SJCRH30 (cell line): ENCODE measurements around the gene NEUROD1. TPM values are rescaled to one million over a fixed set of nuclear protein-coding genes. Genes with fewer than 3 reads are reported as not detected.

Experiments used
- DNase-seq, 2 experiments: peaks; one replicate each; pipeline ENCODE4 v3.0.0-alpha.2; 2015 to 2020
- H3K27ac ChIP-seq: fragments of 250-450 bp; sonication (Bioruptor Pico); 2 replicates; pipeline ENCODE4 v1.5.1; 2020; ENCODE audit warnings: mild to moderate bottlenecking, moderate library complexity
- H3K27me3 ChIP-seq: fragments of 250-450 bp; sonication (Bioruptor Pico); 2 replicates; pipeline ENCODE4 v1.5.1; 2020; ENCODE audit warnings: mild to moderate bottlenecking, moderate library complexity
- H3K36me3 ChIP-seq: fragments of 250-450 bp; sonication (Bioruptor Pico); 2 replicates; pipeline ENCODE4 v1.5.1; 2020; ENCODE audit warnings: mild to moderate bottlenecking, moderate library complexity
- H3K4me1 ChIP-seq: fragments of 250-450 bp; sonication (Bioruptor Pico); 2 replicates; pipeline ENCODE4 v1.5.1; 2020; ENCODE audit warnings: mild to moderate bottlenecking, moderate library complexity
- H3K4me3 ChIP-seq: fragments of 250-450 bp; sonication (Bioruptor Pico); 2 replicates; pipeline ENCODE4 v1.5.1; 2020; ENCODE audit warnings: mild to moderate bottlenecking, moderate library complexity
- H3K9me3 ChIP-seq: fragments of 250-450 bp; sonication (Bioruptor Pico); replicated peaks from 2 replicates; pipeline ENCODE4 v1.5.1; 2020; ENCODE audit warnings: mild to moderate bottlenecking, moderate library complexity
- total RNA-seq: library from RNA; depleted of rRNA; stranded (reverse); fragments of >200 nt; shearing (Covaris generic); gene quantifications from 2 replicates; pipeline ENCODE4 v1.2.3, GENCODE V29; 2014

NEUROD1 gene
- total RNA-seq, 1 experiment from 2014 or later = not detected

DNA sequence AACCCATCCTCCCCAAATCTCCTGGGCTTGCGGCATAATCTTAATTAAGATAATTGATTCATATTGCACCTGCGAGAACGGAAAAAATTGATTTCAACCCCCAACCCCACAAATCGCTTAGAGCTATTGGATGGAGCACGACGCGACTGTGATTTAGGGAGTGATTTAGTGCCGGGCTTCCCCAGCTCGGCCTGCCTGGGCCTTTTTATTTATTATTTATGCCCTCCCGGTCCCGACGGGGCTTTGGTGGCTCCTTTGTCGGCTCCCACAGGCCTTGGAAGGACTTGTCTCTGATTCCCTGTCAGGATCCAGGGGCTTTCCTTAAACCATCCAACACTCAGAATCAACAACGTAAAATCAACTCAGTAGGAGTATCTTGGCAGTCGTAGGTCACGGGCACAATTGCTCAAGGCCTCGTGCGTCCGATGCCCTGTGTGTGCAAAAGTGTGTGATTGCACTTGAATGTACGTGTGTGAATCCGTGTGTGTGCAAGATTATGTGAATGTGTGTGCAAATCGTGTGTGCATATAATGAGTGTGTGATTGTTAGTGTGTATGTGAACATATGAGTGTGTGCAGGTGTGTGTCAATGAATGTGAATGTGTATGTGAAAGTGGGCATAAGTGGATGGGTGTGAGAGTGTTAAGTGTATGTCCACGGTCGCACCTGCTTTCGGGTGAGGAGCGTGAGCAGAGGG, 4.3 kb upstream of the NEUROD1 start:
- Histone ChIP-seq H3K27ac (no peak overlapping the region), H3K27me3 (no peaks in the 10 kb centered on the region), H3K36me3 (no peaks in the 10 kb centered on the region), H3K4me3 (no peak overlapping the region), H3K9me3 (no peaks in the 10 kb centered on the region), H3K4me1 (no peaks in the 10 kb centered on the region)
- DNase-seq = no peak

DNA sequence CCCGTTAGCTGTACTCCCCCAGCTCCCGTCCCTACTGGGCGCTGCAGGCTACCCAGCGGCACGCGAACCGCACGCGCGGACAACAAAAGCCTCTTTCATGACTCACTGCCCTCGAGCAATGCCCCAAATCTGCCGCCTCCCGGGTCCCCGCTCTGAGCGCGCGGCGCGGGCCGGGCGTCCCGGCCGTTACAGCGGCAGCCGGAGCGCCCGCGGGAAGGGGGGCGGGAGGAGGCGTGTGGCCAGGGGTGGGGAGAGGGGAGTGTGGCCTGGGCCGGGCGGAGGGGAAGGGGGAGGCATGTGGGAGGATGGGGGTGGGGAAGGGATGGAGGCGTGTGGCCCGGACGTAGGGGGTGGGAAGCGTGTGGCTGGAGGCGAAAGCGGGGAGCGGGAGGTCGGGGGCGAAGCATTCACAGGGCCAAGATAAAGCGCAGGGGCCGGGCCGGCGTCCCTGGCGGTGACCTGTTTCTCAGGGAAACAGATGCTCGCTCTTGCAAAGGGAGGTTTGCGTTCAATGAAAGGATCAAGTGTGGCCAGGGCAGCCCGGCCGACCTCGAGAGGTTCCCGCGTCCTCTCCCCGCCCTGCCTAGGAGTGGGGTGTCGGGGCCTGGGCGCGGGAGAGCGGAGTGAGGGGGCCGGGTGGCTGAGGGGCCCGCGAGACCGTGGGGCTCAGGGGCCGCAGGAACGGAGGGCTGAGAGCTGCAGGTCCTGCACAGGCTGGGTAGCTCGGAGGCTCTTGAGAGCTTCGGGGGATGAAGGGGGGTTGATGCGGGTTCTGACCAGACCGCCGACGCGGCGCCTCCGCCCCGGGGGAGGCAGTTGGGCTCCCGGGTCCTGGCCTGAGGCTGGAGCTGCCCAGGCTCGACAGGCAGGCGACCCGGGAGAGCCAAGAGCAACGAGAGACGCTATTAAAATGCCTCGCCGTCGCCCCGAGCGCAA, 3.5 kb upstream of the NEUROD1 start:
- DNase-seq = peak; percentile 28 to 39
- 0 out of 2 replicates have a peak overlapping the region, but pooled peaks have one; percentile 18 for H3K4me3 ChIP-seq
- no peaks in the 10 kb centered on the region for H3K9me3 ChIP-seq
- H3K36me3 ChIP-seq = no peaks in the 10 kb centered on the region
- H3K4me1 ChIP-seq = no peaks in the 10 kb centered on the region
- no peak overlapping the region for H3K27ac ChIP-seq
- H3K27me3 ChIP-seq = no peaks in the 10 kb centered on the region

DNA sequence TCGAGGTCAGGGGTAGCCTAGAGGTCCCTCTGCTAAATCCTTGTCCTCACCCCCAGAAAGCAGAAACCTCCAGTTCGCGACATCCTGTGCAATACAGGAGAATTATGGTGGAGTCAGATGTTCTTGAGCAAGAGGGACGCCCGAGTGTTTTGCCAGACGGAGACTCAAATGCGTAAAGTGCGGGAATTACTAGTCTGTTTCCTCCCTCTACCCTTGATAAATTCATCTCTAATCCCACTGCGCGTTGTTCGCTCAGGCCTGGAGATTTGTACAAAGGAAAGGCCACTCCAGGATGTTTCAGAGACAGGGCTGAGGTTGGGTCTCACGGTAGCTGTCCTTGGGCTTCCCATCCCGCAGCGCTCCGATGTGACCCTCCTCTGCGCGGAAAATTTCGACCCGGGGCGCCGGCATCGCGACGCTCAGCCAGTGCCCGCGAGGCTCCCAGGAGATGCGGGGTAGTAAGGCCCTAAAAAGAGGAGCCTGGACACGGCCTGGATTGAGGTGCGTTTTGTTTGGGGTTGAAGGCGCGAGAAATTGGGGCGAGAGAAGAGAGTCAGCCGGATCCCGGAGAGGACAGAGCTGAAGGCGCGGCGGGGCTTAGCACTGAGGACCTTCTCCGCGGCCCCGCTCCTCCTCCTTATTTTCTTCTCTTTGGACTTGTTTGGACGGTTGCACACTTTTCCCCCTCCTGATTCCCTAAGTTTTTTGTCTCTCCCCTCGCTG, 2.6 kb upstream of the NEUROD1 start:
- Histone ChIP-seq H3K27me3 (no peaks in the 10 kb centered on the region), H3K27ac (no peak overlapping the region), H3K4me3 (0 out of 2 replicates have a peak overlapping the region, but pooled peaks have one; percentile 18), H3K36me3 (no peaks in the 10 kb centered on the region), H3K4me1 (no peaks in the 10 kb centered on the region), H3K9me3 (no peaks in the 10 kb centered on the region)
- DNase-seq = no peak

DNA sequence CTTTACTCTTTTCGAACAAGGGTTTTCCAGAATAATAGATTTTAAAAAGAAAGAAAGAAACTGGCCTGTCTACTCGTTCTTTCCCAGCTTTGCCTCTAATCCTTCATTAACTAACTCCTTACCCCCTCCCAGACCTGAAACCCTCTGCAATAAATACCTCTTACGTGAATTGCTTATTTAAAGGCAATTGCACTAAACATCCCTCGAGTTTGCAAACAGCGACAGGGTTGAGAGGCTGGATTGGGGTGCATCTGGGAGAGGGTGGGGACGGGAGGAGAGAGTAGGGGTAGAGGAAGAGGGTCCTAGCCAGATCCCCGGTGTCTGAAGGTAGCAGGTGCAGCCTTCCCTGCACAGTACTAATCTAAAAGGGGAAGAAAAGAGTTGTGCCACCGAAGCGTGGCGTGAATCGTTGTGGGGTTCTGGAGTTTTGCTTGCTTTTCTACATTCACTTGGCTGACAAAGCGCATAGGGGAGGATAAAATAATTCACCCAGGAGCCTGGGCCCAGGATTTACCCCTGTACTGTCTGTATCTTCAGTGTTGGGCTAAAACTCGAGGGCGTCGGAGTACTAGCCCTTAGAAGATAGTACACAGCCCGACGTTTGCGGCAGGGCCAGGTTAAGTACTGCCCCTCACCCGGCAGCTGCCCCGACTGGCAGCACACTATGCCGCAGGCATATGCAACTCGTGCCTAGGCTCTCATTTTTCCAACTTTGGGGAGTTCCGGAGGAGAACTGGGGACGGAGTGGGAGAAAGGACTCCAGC, 1.9 kb upstream of the NEUROD1 start:
- no peaks in the 10 kb centered on the region for H3K4me1 ChIP-seq
- no peak for DNase-seq
- H3K36me3 ChIP-seq = no peaks in the 10 kb centered on the region
- H3K27me3 ChIP-seq = no peaks in the 10 kb centered on the region
- H3K27ac ChIP-seq = no peak overlapping the region
- H3K9me3 ChIP-seq = no peaks in the 10 kb centered on the region
- no peak overlapping the region for H3K4me3 ChIP-seq

DNA sequence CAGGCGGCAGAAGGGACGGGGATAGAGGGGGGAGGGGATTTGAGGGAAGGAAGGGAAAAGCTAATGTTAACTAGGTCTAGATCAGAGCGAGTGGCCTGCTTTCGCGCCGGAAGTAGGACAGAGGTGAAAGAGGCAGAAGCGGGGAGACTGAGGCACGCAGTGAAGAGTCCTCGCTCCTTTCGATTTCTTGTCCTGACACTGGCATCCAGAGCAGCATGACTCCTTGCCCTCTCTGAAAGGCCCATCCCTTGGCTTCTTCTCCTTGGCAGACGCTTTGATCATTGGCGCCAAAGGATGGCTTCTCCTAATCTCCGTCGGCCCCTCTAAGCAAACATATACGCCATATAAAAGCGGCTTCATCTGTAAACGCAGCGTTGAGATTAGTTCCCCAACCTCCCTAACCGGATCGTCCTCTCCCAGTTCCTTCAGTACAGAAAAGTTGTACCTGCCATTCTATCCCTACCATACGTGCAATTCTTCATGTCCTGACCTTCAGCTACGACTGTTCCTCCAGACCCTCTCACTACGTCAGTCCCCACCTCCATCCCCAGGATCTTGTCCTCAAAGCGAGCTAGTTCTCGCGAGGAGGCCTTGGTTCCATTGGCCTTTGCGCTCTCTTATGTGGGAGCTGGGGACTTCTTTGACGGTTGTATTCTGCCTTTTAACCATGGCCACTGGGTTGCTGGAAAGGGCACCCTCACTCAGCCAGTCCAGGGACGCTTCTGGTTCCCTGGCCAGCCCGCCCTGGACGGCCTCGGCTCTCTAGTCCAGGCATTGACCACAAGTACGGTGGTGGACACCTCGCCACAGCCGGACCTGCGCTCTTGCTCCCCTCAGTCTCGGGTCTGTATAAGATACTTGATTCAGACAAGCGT, 857 bp upstream of the NEUROD1 start:
- Histone ChIP-seq H3K4me3 (no peak overlapping the region), H3K4me1 (no peaks in the 10 kb centered on the region), H3K36me3 (no peaks in the 10 kb centered on the region), H3K9me3 (no peaks in the 10 kb centered on the region), H3K27me3 (no peaks in the 10 kb centered on the region), H3K27ac (no peak overlapping the region)
- no peak for DNase-seq

DNA sequence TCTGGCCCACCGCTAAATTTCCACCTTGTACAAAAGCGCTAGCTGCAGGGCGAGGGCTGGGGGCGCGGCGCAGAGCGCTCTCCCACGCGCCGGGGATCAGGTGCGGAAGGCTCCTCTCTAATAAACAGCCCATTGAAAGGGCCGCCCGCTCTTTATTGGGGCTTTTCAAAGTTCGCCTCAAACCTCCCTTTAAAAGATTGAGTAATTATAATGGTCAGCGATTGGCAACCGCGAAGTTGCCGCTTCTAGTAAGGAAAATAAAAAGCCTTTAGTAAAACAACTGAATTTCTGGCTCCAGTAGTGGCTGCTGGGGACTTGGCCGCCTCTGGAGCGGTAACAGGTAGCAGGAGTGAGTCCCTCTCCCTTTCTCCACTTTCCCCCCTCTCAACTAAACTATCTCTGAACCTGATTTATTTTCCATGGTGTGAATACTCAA, 755 bp downstream of the NEUROD1 start:
- Histone ChIP-seq H3K27ac (no peak overlapping the region), H3K4me3 (no peak overlapping the region), H3K27me3 (no peaks in the 10 kb centered on the region), H3K9me3 (no peaks in the 10 kb centered on the region), H3K4me1 (no peaks in the 10 kb centered on the region), H3K36me3 (no peaks in the 10 kb centered on the region)
- no peak for DNase-seq

DNA sequence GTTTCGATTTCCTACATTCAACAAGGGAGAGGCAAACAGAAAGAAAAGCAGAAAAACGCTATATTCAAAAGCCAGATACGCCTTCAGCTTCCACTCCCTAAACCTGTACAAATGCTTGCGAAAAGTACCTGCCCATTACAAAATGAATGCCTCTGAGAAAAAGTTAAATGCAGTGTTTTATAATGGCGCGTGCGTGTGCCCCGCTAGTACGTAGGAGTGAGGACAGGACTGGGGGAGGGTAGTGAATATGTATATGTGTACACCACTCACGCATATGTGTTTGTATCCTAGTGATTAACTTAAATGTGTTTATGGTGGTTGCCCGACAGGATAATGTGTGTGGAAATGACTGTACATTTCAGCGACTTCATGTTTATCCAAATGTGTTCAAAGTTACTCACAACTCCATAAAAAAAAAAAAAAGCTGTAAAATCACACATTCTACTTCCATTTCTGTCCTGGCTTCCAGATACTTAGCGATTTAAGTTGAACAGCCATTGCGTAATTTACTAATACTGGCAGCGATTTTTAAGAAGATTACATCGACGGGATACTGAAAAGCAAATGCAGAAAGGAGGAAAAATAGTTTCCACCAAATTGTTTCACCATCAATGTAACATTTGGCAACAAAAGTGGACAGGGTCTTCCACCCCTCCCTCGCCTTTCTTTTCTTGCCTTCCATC, 1.3 kb downstream of the NEUROD1 start:
- H3K27ac ChIP-seq = no peak overlapping the region
- H3K9me3 ChIP-seq = no peaks in the 10 kb centered on the region
- no peaks in the 10 kb centered on the region for H3K4me1 ChIP-seq
- no peak overlapping the region for H3K4me3 ChIP-seq
- no peaks in the 10 kb centered on the region for H3K27me3 ChIP-seq
- H3K36me3 ChIP-seq = no peaks in the 10 kb centered on the region
- no peak for DNase-seq

DNA sequence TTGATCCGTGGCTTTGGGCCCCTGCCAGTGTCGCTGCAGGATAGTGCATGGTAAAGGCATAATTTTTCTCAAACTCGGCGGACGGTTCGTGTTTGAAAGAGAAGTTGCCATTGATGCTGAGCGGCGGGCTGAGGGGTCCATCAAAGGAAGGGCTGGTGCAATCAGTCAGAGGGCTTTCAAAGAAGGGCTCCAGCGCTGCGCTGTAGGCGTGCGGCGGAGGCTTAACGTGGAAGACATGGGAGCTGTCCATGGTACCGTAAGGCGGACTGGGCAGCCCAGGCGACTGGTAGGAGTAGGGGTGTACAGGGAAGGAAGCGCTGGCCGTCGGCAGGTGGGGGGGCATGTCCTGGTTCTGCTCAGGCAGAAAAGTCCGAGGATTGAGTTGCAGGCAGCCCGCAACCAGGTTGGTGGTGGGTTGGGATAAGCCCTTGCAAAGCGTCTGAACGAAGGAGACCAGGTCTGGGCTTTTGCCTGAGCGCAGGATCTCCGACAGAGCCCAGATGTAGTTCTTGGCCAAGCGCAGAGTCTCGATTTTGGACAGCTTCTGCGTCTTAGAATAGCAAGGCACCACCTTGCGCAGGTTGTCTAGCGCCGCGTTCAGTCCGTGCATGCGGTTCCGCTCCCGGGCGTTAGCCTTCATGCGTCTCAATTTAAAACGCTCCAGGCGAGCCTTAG, 2.3 kb downstream of the NEUROD1 start:
- Histone ChIP-seq H3K27ac (no peak overlapping the region), H3K4me3 (no peak overlapping the region), H3K27me3 (no peaks in the 10 kb centered on the region), H3K4me1 (no peaks in the 10 kb centered on the region; the same call in 1 of the 2 replicates), H3K9me3 (no peaks in the 10 kb centered on the region), H3K36me3 (no peaks in the 10 kb centered on the region)
- DNase-seq = peak; percentile 26 to 37

DNA sequence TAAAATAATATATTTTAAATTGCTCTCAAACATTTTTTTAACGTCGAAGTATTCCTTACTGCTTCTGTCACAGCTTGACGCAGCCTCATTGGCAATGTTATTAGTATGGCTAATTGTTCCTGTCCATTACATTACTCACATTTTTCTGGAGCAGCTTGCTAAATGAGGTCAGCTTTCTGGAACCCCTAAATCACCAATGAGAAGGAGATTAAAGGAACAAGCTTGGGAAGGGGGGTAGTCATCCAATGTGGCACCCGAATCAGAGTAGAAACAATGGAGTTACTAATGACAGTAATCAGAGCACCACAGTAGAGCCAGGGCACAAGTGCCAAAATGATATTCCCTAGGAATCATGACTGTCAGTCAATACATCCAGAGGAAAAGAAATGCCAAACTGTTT, 5.1 kb downstream of the NEUROD1 start:
- H3K27ac ChIP-seq = no peak overlapping the region
- no peak overlapping the region for H3K4me3 ChIP-seq
- no peaks in the 10 kb centered on the region for H3K27me3 ChIP-seq
- no peaks in the 10 kb centered on the region; the same call in 1 of the 2 replicates for H3K4me1 ChIP-seq
- no peaks in the 10 kb centered on the region for H3K9me3 ChIP-seq
- H3K36me3 ChIP-seq = no peaks in the 10 kb centered on the region
- DNase-seq = no peak

DNA sequence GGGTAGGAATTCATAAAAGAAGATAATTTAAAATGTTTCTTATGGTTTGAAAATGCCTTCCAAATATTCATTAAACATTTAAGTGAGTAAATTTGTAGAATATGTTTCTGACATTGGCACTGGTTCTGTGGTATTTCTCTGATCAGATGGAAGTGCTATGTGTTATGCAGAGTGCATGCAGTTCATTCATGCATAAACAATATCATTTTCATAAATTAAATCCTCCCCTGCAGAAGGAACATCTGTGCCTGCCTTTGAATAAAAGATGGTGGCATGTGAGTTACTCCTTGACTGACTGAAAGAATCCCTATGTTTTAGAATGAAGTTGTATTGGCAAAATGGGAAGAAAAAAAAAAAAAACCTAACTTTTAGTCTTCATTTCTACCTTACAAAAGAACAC, 5.9 kb downstream of the NEUROD1 start:
- Histone ChIP-seq H3K27me3 (no peaks in the 10 kb centered on the region), H3K4me1 (no peaks in the 10 kb centered on the region; the same call in 1 of the 2 replicates), H3K27ac (no peak overlapping the region), H3K9me3 (no peaks in the 10 kb centered on the region), H3K4me3 (no peak overlapping the region), H3K36me3 (no peaks in the 10 kb centered on the region)
- DNase-seq = no peak

DNA sequence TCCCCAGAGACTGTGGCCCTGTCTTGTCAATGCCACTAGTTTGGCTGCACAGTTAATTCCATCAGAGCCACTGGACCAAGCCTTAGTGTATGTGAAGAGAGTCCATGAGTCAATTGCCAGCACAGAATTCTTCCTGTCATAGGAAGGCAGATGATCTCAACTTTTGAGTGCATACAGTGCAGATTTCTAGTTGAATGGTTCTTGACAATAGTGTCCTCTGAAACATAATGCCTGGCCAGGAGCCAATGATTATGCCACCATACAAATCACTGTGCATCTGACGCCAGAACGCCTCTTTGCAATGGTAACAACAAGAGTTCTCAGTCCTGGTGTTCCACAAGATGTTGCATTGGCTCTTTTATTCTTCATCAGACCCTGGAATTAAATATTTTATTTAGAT, 7.1 kb downstream of the NEUROD1 start:
- Histone ChIP-seq H3K27ac (no peak overlapping the region), H3K36me3 (no peaks in the 10 kb centered on the region), H3K27me3 (no peaks in the 10 kb centered on the region), H3K4me1 (no peaks in the 10 kb centered on the region; the same call in 1 of the 2 replicates), H3K4me3 (no peak overlapping the region), H3K9me3 (no peaks in the 10 kb centered on the region)
- DNase-seq = peak; percentile 54 to 71

DNA sequence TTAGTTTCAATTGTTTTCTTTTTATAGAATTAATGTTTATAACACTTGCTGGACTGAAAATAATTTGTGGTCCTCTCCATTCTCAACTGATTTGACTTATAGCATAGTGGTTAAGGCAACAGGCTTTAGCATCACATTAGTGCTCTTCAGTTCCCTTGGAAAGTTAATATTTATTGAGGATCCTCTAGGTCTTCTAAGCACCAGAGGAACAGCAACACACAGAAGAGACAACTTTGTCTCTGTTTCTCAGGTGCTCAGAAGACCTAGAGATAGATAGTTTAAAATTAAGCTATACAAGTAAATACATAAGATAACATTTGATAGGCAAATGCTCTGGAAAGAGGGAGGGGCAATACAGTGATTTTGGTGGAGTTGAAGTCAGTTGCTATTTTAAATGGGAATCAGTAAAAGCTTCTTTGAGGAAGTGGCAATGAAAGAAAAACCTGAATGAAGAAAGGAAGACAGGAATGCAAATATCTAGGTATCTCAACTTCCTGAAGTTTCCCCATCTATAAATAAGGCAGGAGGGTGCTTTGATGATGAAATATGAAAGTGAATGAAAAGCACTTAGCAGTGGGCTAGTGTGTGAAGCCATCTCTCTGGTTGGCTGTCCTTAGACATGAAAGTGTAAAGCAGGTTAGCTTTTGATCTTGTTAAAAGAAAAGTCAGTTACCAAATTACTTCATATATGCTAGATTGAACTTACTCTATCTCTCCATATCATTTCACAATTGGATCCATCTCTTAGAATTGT, 7.9 kb downstream of the NEUROD1 start:
- no peaks in the 10 kb centered on the region; the same call in 1 of the 2 replicates for H3K4me1 ChIP-seq
- H3K4me3 ChIP-seq = no peak overlapping the region
- no peaks in the 10 kb centered on the region for H3K27me3 ChIP-seq
- no peaks in the 10 kb centered on the region for H3K9me3 ChIP-seq
- H3K36me3 ChIP-seq = no peaks in the 10 kb centered on the region
- no peak overlapping the region for H3K27ac ChIP-seq
- DNase-seq = no peak
